Effector memory CD4-positive, alpha-beta T cell (primary cell): ENCODE results near the gene ZBP1.

Experiments used
- DNase-seq, 3 donors: peaks; one replicate each; pipeline ENCODE4 v3.0.0-alpha.2; 2020
- H3K27ac ChIP-seq: 2 replicates; pipeline ENCODE4 v1.7.0; 2013; ENCODE audit warnings: mild to moderate bottlenecking, low read length, moderate library complexity; ENCODE audit not compliant: insufficient read depth, poor library complexity, severe bottlenecking
- H3K27me3 ChIP-seq: replicated peaks from 2 replicates; pipeline ENCODE4 v1.7.0; 2013; ENCODE audit warnings: mild to moderate bottlenecking, low read length; ENCODE audit not compliant: insufficient read depth, control insufficient read depth, poor library complexity, severe bottlenecking
- H3K36me3 ChIP-seq: 2 replicates; pipeline ENCODE4 v1.7.0; 2013; ENCODE audit warnings: mild to moderate bottlenecking, low read length, moderate library complexity; ENCODE audit not compliant: control insufficient read depth, insufficient read depth
- H3K4me1 ChIP-seq: 2 replicates; pipeline ENCODE4 v1.7.0; 2013; ENCODE audit warnings: low read length, mild to moderate bottlenecking; ENCODE audit not compliant: control insufficient read depth, insufficient read depth, poor library complexity, severe bottlenecking
- H3K4me3 ChIP-seq: 2 replicates; pipeline ENCODE4 v1.7.0; 2013; ENCODE audit warnings: low read length, low read depth, mild to moderate bottlenecking; ENCODE audit not compliant: insufficient read depth, poor library complexity, severe bottlenecking
- H3K9me3 ChIP-seq: 2 replicates; pipeline ENCODE4 v1.7.0; 2013; ENCODE audit warnings: mild to moderate bottlenecking, low read length, moderate library complexity; ENCODE audit not compliant: control insufficient read depth

Gene ZBP1

GRCh38 chr20:57663681-57664451 lies 43.6 kb upstream of the ZBP1 start:
- no peaks in the 10 kb centered on the region for H3K4me1 ChIP-seq
- H3K4me3 ChIP-seq, result no peak overlapping the region
- H3K9me3 ChIP-seq, result no peaks in the 10 kb centered on the region
- no peak overlapping the region for H3K27ac ChIP-seq
- H3K36me3 ChIP-seq, result no peaks in the 10 kb centered on the region
- DNase-seq, result no peak
- no peaks in the 10 kb centered on the region for H3K27me3 ChIP-seq

- Histone ChIP-seq H3K9me3 (no peaks in the 10 kb centered on the region), H3K27me3 (no peaks in the 10 kb centered on the region), H3K36me3 (no peaks in the 10 kb centered on the region), H3K4me1 (peaks cover 2% of the 10 kb centered on the region), H3K4me3 (no peak overlapping the region), H3K27ac (no peak overlapping the region)
- DNase-seq, result no peak
These were observed 43.0 kb upstream of the ZBP1 start for GRCh38 chr20:57663241-57663640.

- Histone ChIP-seq H3K9me3 (no peaks in the 10 kb centered on the region), H3K4me3 (no peak overlapping the region), H3K36me3 (no peaks in the 10 kb centered on the region), H3K4me1 (peaks cover 7% of the 10 kb centered on the region), H3K27ac (no peak overlapping the region), H3K27me3 (no peaks in the 10 kb centered on the region)
- DNase-seq, result no peak
These were observed 42.4 kb upstream of the ZBP1 start for GRCh38 chr20:57662456-57663240.

- Histone ChIP-seq H3K27ac (no peak overlapping the region), H3K36me3 (no peaks in the 10 kb centered on the region), H3K27me3 (no peaks in the 10 kb centered on the region), H3K4me3 (no peak overlapping the region), H3K9me3 (no peaks in the 10 kb centered on the region), H3K4me1 (peaks cover 14% of the 10 kb centered on the region)
- DNase-seq, result no peak
These were observed 41.7 kb upstream of the ZBP1 start for GRCh38 chr20:57661746-57662455.

- Histone ChIP-seq H3K4me3 (no peak overlapping the region), H3K9me3 (no peaks in the 10 kb centered on the region), H3K4me1 (peaks cover 14% of the 10 kb centered on the region), H3K27me3 (no peaks in the 10 kb centered on the region), H3K36me3 (no peaks in the 10 kb centered on the region), H3K27ac (no peak overlapping the region)
- DNase-seq, result no peak
These were observed 40.9 kb upstream of the ZBP1 start for GRCh38 chr20:57660922-57661745.

- Histone ChIP-seq H3K9me3 (no peaks in the 10 kb centered on the region), H3K4me1 (peaks cover 14% of the 10 kb centered on the region), H3K4me3 (no peak overlapping the region), H3K27ac (no peak overlapping the region), H3K36me3 (no peaks in the 10 kb centered on the region), H3K27me3 (no peaks in the 10 kb centered on the region)
- DNase-seq, result no peak
These were observed 40.1 kb upstream of the ZBP1 start for GRCh38 chr20:57660181-57660921.

GRCh38 chr20:57659517-57660180 lies 39.4 kb upstream of the ZBP1 start:
- no peak for DNase-seq
- Histone ChIP-seq H3K4me3 (no peak overlapping the region), H3K27ac (no peak overlapping the region), H3K36me3 (no peaks in the 10 kb centered on the region), H3K4me1 (peaks cover 14% of the 10 kb centered on the region), H3K9me3 (no peaks in the 10 kb centered on the region), H3K27me3 (no peaks in the 10 kb centered on the region)

GRCh38 chr20:57658833-57659516 lies 38.7 kb upstream of the ZBP1 start:
- Histone ChIP-seq H3K27me3 (no peaks in the 10 kb centered on the region), H3K36me3 (no peaks in the 10 kb centered on the region), H3K4me3 (no peak overlapping the region), H3K27ac (no peak overlapping the region), H3K4me1 (peaks cover 14% of the 10 kb centered on the region), H3K9me3 (no peaks in the 10 kb centered on the region)
- DNase-seq, result no peak
